Lung microvascular endothelial cell (primary cell): ENCODE data around the gene AVPR2. TPM values are rescaled to one million over a fixed set of nuclear protein-coding genes. Genes with fewer than 3 reads are reported as not detected.

Experiments used
- DNase-seq, 2 donors: peaks; one replicate each; pipeline versions ENCODE4 v3.0.0 to v3.0.0-alpha.2; 2010; ENCODE audit warnings: low read depth in 2 of 2
- total RNA-seq: library from RNA; depleted of rRNA; stranded (reverse); fragments of >200 nt; gene quantifications from 2 replicates; pipeline ENCODE4 v1.2.1, GENCODE V29; 2014

The AVPR2 gene
- total RNA-seq, 1 donor from 2014 or later = 0.99 TPM

GRCh38 chrX:153948847-153949805 lies 44.7 kb downstream of the AVPR2 start:
- peak in 1 of 2 donors; percentile 51 for DNase-seq

GRCh38 chrX:153950127-153950526 lies 45.7 kb downstream of the AVPR2 start:
- no peak for DNase-seq

- no peak for DNase-seq
These were observed 47.4 kb downstream of the AVPR2 start for GRCh38 chrX:153951683-153952372.

GRCh38 chrX:153952373-153953026 lies 48.0 kb downstream of the AVPR2 start:
- DNase-seq = no peak

- peak; percentile 53 to 77 for DNase-seq
These were observed 48.9 kb downstream of the AVPR2 start for GRCh38 chrX:153953342-153953830.

GRCh38 chrX:153953892-153954557 lies 49.6 kb downstream of the AVPR2 start:
- DNase-seq = no peak

GRCh38 chrX:153954558-153955227 lies 50.2 kb downstream of the AVPR2 start:
- no peak for DNase-seq

- DNase-seq = no peak
These were observed 50.8 kb downstream of the AVPR2 start for GRCh38 chrX:153955228-153955732.

- no peak for DNase-seq
These were observed 51.8 kb downstream of the AVPR2 start for GRCh38 chrX:153956044-153956907.

Other genes starting within 250 kb of the AVPR2 start
- not detected in 2 replicates for gene PNCK, start 230.9 kb upstream of the AVPR2 start, total RNA-seq
- 2.4 TPM in 2 replicates for gene SLC6A8, start 216.7 kb upstream of the AVPR2 start, total RNA-seq
- 236 and 400 TPM in 2 replicates for gene BCAP31, start 180.3 kb upstream of the AVPR2 start, total RNA-seq
- gene ABCD1, start 179.8 kb upstream of the AVPR2 start, total RNA-seq = 4.8 and 6.2 TPM in 2 replicates
- 2.4 and 4.4 TPM in 2 replicates for gene PLXNB3, start 140.4 kb upstream of the AVPR2 start, total RNA-seq
- under 0.01 and 0.40 TPM in 2 replicates for gene SRPK3, start 123.6 kb upstream of the AVPR2 start, total RNA-seq
- 27.0 and 29.9 TPM in 2 replicates for gene IDH3G, start 110.3 kb upstream of the AVPR2 start, total RNA-seq
- gene SSR4, start 110.0 kb upstream of the AVPR2 start, total RNA-seq = 178 and 209 TPM in 2 replicates
- 0.22 and 0.60 TPM in 2 replicates for gene PDZD4, start 74.1 kb upstream of the AVPR2 start, total RNA-seq
- under 0.01 TPM in 2 replicates for gene L1CAM, start 18.5 kb upstream of the AVPR2 start, total RNA-seq
- gene ARHGAP4, start 21.6 kb downstream of the AVPR2 start, total RNA-seq = 2.8 and 5.2 TPM in 2 replicates
- 41.3 and 43.2 TPM in 2 replicates for gene NAA10, start 30.4 kb downstream of the AVPR2 start, total RNA-seq
- 13.9 and 35.9 TPM in 2 replicates for gene RENBP, start 40.0 kb downstream of the AVPR2 start, total RNA-seq
- 10.0 and 10.3 TPM in 2 replicates for gene HCFC1, start 67.1 kb downstream of the AVPR2 start, total RNA-seq
- gene TMEM187, start 68.1 kb downstream of the AVPR2 start, total RNA-seq = 3.2 and 4.8 TPM in 2 replicates
- 47.7 and 63.1 TPM in 2 replicates for gene IRAK1, start 115.2 kb downstream of the AVPR2 start, total RNA-seq
- 12.9 and 20.2 TPM in 2 replicates for gene MECP2, start 193.0 kb downstream of the AVPR2 start, total RNA-seq
- 0.22 and 0.60 TPM in 2 replicates for gene OPN1LW, start 239.6 kb downstream of the AVPR2 start, total RNA-seq